CD14-positive monocyte (primary cell): Measurements from ENCODE around the gene ZNF780B. TPM values are rescaled to one million over a fixed set of nuclear protein-coding genes. Genes with fewer than 3 reads are reported as not detected.

Experiments
- DNase-seq, 3 donors: peaks; one replicate each; pipeline ENCODE4 v3.0.0-alpha.2; 2011 to 2022
- H2AFZ ChIP-seq: 2 replicates; pipeline ENCODE4 v1.6.0; 2012; ENCODE audit warnings: mild to moderate bottlenecking, low read depth, low read length, inconsistent platforms; ENCODE audit not compliant: insufficient read depth, poor library complexity, severe bottlenecking
- H3K27ac ChIP-seq, 2 donors: 1 replicate in 1 of 2; 2 replicates in 1 of 2; pipeline ENCODE4 v1.5.1; 2012 to 2013; ENCODE audit warnings: low read length in 2 of 2, control low read depth in 1 of 2, inconsistent platforms in 1 of 2, low read depth in 1 of 2, mild to moderate bottlenecking in 1 of 2
- H3K27me3 ChIP-seq, 2 donors: one replicate each; pipeline versions ENCODE4 v1.6.0 to v1.6.1; 2011 to 2013; ENCODE audit warnings: low read length in 2 of 2; ENCODE audit not compliant: control insufficient read depth in 2 of 2, insufficient read depth in 2 of 2
- H3K36me3 ChIP-seq, 2 donors: replicated peaks in 1 of 2; 1 replicate in 1 of 2; 2 replicates in 1 of 2; pipeline versions ENCODE4 v1.5.1 to v1.6.1; 2012 to 2013; ENCODE audit warnings: low read length in 2 of 2, control low read depth in 1 of 2, inconsistent platforms in 1 of 2, mild to moderate bottlenecking in 1 of 2; ENCODE audit not compliant: insufficient read depth in 2 of 2, control insufficient read depth in 1 of 2
- H3K4me1 ChIP-seq, 2 donors: 1 replicate in 1 of 2; 2 replicates in 1 of 2; pipeline versions ENCODE4 v1.5.1 to v1.6.1; 2012 to 2013; ENCODE audit warnings: low read length in 2 of 2, control low read depth in 1 of 2, inconsistent platforms in 1 of 2, mild to moderate bottlenecking in 1 of 2, moderate library complexity in 1 of 2; ENCODE audit not compliant: insufficient read depth in 2 of 2, control insufficient read depth in 1 of 2
- H3K4me2 ChIP-seq: replicated peaks from 2 replicates; pipeline ENCODE3; 2012; ENCODE audit warnings: low read length, moderate library complexity, mild to moderate bottlenecking; ENCODE audit not compliant: poor library complexity, severe bottlenecking; ENCODE audit errors: extremely low read depth
- H3K4me3 ChIP-seq, 3 experiments: fragments of 200-600 bp in 1 of 3; sonication (generic) in 1 of 3; replicated peaks in 1 of 3; 1 replicate in 2 of 3; 2 replicates in 1 of 3; pipeline ENCODE4 v1.5.1; 2011 to 2013; ENCODE audit warnings: low read length in 3 of 3, mild to moderate bottlenecking in 3 of 3, control low read depth in 2 of 3, low read depth in 2 of 3, inconsistent platforms in 1 of 3, moderate library complexity in 1 of 3
- H3K79me2 ChIP-seq: 2 replicates; pipeline ENCODE4 v1.6.0; 2012; ENCODE audit warnings: mild to moderate bottlenecking, control low read depth, inconsistent platforms, low read length, moderate library complexity; ENCODE audit not compliant: insufficient read depth
- H3K9ac ChIP-seq: 2 replicates; pipeline ENCODE4 v1.6.0; 2017; ENCODE audit warnings: low read length, mild to moderate bottlenecking; ENCODE audit not compliant: insufficient read depth, poor library complexity, severe bottlenecking
- H3K9me3 ChIP-seq, 2 donors: replicated peaks in 1 of 2; 1 replicate in 1 of 2; 2 replicates in 1 of 2; pipeline versions ENCODE4 v1.5.1 to v1.6.1; 2012 to 2013; ENCODE audit warnings: low read length in 2 of 2, control low read depth in 1 of 2; ENCODE audit not compliant: control insufficient read depth in 1 of 2, insufficient read depth in 1 of 2
- H4K20me1 ChIP-seq: 2 replicates; pipeline ENCODE4 v1.6.0; 2012; ENCODE audit warnings: mild to moderate bottlenecking, low read length, control low read depth, moderate library complexity; ENCODE audit not compliant: insufficient read depth
- H3K27ac Mint-ChIP-seq, 7 donors: one replicate each; pipeline ENCODE4 v1.8.0; 2020; ENCODE audit warnings: mild to moderate bottlenecking in 7 of 7, mixed read lengths in 7 of 7, moderate library complexity in 6 of 7, inconsistent platforms in 2 of 7
- H3K27me3 Mint-ChIP-seq, 3 donors: one replicate each; pipeline ENCODE4 v1.8.0; 2021 to 2022; ENCODE audit warnings: low read depth in 3 of 3, mild to moderate bottlenecking in 3 of 3, mixed read lengths in 3 of 3, moderate library complexity in 3 of 3, inconsistent platforms in 1 of 3
- H3K36me3 Mint-ChIP-seq, 2 donors: one replicate each; pipeline ENCODE4 v1.8.0; 2020; ENCODE audit warnings: mixed read lengths in 2 of 2, inconsistent platforms in 1 of 2, mild to moderate bottlenecking in 1 of 2
- H3K4me1 Mint-ChIP-seq: one replicate; pipeline ENCODE4 v1.8.0; 2020; ENCODE audit warnings: mild to moderate bottlenecking, mixed read lengths
- H3K4me3 Mint-ChIP-seq, 2 donors: one replicate each; pipeline ENCODE4 v1.8.0; 2020; ENCODE audit warnings: mild to moderate bottlenecking in 2 of 2, mixed read lengths in 2 of 2, moderate library complexity in 1 of 2
- H3K9me3 Mint-ChIP-seq, 7 donors: one replicate each; pipeline ENCODE4 v1.8.0; 2020 to 2022; ENCODE audit warnings: mixed read lengths in 7 of 7, mild to moderate bottlenecking in 6 of 7, moderate library complexity in 6 of 7, inconsistent platforms in 2 of 7
- WGBS: methylation state at CpG from one replicate; pipeline ENCODE4 v1.1.5; 2013; ENCODE audit warnings: missing lambda C conversion rate; ENCODE audit not compliant: insufficient coverage; 5-methylcytosine and 5-hydroxymethylcytosine counted together
- intact Hi-C, 2 donors: fragments of 100-400 bp; cut with micrococcal nuclease; formaldehyde crosslinking; loops; one replicate each; pipeline versions ENCODE4 v1.15.0 to v1.15.1; 2023
- polyA plus RNA-seq, 3 donors: library from polyadenylated mRNA; depleted of rRNA in 1 of 3; unstranded in 2 of 3; stranded (reverse) in 1 of 3; fragments of 300-500 nt in 2 of 3; fragments of >200 nt in 1 of 3; fragmentation: Illumina TruSeq in 2 of 3; gene quantifications; 1 replicate in 2 of 3; 2 replicates in 1 of 3; pipeline ENCODE4 v1.2.3, GENCODE V29; 2012 to 2021
- TF ChIP-seq, protein P1 (sequence below): fragments of 200-600 bp; IDR thresholded peaks from one replicate; pipeline ENCODE4 v1.8.0; 2022; ENCODE audit warnings: antibody characterized with exemption, mild to moderate bottlenecking

ZNF780B gene
- polyA plus RNA-seq, 3 donors = 2.0 to 3.3 (median 3.1) TPM

DNA sequence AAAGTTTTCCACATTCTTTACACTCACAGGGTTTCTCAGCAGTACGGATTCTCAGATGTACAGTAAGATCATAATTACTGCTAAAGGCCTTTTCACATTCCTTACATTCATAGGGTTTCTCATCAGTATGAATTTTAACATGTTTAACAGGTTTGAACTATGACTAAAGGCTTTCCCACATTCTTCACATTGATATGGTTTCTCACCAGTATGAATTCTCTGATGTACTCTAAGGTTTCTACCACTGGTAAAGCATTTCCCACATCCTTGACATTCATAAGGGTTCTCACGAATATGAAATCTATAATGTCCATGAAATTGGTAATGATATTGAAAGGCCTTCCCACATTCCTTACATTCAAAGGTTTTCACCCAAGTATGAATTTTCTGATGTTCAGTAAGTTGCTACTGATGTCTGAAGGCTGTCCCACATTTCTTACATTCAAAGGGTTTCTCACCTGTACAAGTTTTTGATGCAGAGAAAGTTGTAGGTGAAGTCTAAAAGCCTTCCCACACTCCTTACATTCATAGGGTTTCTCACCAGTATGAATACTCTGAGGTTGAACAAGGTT lies 22.0 kb downstream of the ZNF780B start:
- Histone ChIP-seq H3K9ac (no peak overlapping the region), H4K20me1 (no peaks in the 10 kb centered on the region), H3K4me3 (peak overlapping the region in 1 of 3 experiments; percentile 18), H3K36me3 (no peaks in the 10 kb centered on the region), H3K4me1 (no peaks in the 10 kb centered on the region), H3K27ac (no peak overlapping the region), H2AFZ (no peak overlapping the region), H3K27me3 (no peaks in the 10 kb centered on the region), H3K4me2 (no peak overlapping the region), H3K79me2 (no peaks in the 10 kb centered on the region), H3K9me3 (peaks cover 37 to 86% of the 10 kb centered on the region in 2 donors)
- H3K27me3 Mint-ChIP-seq = no peaks in the 10 kb centered on the region
- no peak for DNase-seq
- H3K4me1 Mint-ChIP-seq = no peaks in the 10 kb centered on the region
- no peak overlapping the region for H3K4me3 Mint-ChIP-seq
- peaks cover 22 to 87% (median 78%) of the 10 kb centered on the region in 7 donors for H3K9me3 Mint-ChIP-seq
- intact Hi-C loops = no loop called here
- no peak overlapping the region for H3K27ac Mint-ChIP-seq
- TF ChIP-seq, protein P1, sequence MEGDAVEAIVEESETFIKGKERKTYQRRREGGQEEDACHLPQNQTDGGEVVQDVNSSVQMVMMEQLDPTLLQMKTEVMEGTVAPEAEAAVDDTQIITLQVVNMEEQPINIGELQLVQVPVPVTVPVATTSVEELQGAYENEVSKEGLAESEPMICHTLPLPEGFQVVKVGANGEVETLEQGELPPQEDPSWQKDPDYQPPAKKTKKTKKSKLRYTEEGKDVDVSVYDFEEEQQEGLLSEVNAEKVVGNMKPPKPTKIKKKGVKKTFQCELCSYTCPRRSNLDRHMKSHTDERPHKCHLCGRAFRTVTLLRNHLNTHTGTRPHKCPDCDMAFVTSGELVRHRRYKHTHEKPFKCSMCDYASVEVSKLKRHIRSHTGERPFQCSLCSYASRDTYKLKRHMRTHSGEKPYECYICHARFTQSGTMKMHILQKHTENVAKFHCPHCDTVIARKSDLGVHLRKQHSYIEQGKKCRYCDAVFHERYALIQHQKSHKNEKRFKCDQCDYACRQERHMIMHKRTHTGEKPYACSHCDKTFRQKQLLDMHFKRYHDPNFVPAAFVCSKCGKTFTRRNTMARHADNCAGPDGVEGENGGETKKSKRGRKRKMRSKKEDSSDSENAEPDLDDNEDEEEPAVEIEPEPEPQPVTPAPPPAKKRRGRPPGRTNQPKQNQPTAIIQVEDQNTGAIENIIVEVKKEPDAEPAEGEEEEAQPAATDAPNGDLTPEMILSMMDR = no peak
- no CpG with 5 or more reads among the region's 2 CpGs for WGBS
- H3K36me3 Mint-ChIP-seq = peaks cover 0 to 2% of the 10 kb centered on the region in 2 donors

GRCh38 chr19:40026597-40026970 lies 29.4 kb downstream of the ZNF780B start:
- H3K4me1 Mint-ChIP-seq = no peaks in the 10 kb centered on the region
- H3K27me3 ChIP-seq = no peaks in the 10 kb centered on the region
- H3K36me3 Mint-ChIP-seq = no peaks in the 10 kb centered on the region
- no peak for DNase-seq
- no peak overlapping the region for H2AFZ ChIP-seq
- no peak overlapping the region for H3K27ac ChIP-seq
- H4K20me1 ChIP-seq = no peaks in the 10 kb centered on the region
- H3K27me3 Mint-ChIP-seq = peaks cover 0 to 2% (median 0%) of the 10 kb centered on the region in 3 donors
- H3K9me3 Mint-ChIP-seq = peaks cover 47 to 97% (median 83%) of the 10 kb centered on the region in 7 donors
- no peak overlapping the region for H3K4me3 ChIP-seq
- H3K79me2 ChIP-seq = no peaks in the 10 kb centered on the region
- no peak overlapping the region for H3K9ac ChIP-seq
- H3K4me2 ChIP-seq = no peak overlapping the region
- 100% methylated on average over 1 of the region's 5 CpGs for WGBS
- no peaks in the 10 kb centered on the region for H3K4me1 ChIP-seq
- TF ChIP-seq, protein P1 = no peak
- no peaks in the 10 kb centered on the region for H3K36me3 ChIP-seq
- H3K4me3 Mint-ChIP-seq = no peak overlapping the region
- intact Hi-C loops = no loop called here
- H3K27ac Mint-ChIP-seq = no peak overlapping the region
- peaks cover 64 to 94% of the 10 kb centered on the region in 2 donors for H3K9me3 ChIP-seq
